ENCODE results near the gene VENTX.

VENTX gene

DNA sequence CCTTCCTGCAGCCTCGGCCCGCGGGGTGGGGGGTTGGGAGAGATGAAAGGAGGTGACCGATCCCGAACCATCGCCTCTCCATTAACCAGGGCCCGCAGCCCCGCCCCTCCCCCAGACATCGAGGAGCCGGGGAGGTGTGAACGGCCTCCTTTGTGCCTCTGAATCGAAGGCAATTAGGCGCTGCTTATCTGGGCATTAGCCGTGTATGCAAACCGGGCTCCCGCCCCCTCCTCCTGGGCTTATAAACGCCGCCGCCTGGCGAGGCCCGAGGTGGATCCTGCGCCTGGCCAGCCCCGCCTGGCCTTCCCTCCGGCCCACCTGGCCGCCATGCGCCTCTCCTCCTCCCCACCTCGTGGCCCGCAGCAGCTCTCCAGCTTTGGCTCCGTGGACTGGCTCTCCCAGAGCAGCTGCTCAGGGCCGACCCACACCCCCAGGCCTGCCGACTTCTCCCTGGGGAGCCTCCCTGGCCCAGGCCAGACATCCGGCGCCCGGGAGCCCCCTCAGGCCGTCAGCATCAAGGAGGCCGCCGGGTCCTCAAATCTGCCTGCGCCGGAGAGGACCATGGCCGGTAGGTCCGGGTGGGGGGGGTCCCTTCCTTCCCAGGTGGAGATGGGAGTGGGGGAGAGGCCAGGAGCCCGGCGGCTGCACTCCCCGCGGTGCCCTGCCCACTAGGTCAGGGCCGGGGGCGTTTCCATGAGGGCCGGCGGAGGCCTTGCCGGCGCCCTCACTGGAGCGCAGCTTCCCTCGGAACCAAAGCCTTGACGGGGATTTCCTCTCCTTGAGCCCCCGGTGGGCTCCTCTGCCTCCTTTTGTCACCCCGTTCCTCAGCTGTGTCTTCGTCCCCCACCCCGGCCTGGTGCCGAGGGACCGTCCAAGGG is at the start of gene VENTX:
TSS of gene VENTX (plus strand) at position 268 of the 878 bp plus-strand sequence. CDS start at position 328, 60 bp downstream.
- DNase-seq, result no peak

GRCh38 chr10:133187906-133188681 is 49.6 kb upstream of the VENTX start:
- DNase-seq, result no peak

DNA sequence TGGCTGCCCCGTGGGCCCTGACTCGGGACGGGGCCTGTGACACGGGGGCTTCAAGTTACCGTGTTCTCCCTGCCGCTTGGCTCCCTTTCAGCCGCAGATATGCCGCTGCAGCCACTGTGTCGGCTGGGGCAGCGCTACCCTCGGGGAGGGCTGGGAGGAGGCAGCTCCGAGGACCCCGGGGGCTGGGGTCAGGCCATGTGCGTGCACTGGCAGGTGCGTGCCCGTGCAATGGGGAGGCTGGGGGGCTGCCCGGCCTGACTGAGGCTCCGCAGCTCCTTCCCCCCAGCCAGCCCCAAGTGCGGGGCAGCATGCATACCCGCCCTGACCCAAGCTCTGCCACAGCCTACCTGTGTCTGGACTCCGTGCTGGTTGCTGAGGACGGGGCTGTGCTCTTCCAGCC is 48.4 kb upstream of the VENTX start:
- no peak for DNase-seq

DNA sequence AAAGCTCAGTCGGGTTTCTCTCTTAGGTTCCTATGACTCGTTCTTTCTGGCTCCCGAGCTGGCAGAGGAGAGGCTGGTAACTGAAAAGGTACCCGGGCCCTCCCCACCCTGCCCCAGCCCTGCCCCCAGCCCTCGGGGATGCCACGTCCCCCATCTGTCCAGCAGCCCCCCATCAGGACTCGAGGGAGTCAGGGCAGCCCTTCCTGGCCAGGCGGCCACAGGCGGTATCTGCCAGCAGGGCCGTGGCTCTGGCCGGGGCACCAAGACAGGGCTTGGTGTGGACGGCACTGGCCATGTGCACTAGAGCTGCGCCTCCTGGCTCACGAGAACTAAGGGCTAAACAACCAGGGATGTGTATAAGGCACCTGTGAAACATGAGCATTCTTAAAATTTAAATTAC is 47.9 kb upstream of the VENTX start:
- no peak for DNase-seq

GRCh38 chr10:133190225-133190624 is 47.4 kb upstream of the VENTX start:
- DNase-seq, result no peak

- no peak for DNase-seq
Measured at GRCh38 chr10:133191651-133192050, 46.0 kb upstream of the VENTX start.

DNA sequence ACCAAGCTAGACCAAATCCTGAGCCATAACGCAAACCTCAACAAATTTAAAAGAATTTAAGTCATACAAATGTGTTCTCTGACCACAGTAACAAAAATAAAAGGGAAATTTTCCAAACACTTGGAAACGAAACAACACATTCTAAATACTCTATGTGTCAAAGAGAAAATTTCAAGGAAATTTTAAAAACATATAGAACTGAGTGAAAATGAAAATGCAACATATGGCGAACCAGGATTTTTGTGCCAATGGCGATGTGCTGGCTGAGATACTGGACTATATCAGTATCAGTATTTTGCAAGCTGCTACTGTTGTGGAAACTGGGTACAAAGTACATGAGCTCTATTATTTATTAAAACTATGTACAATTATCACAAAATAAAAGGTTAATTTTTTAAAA is 43.5 kb upstream of the VENTX start:
- DNase-seq, result no peak

- DNase-seq, result no peak
Measured at GRCh38 chr10:133195096-133195495, 42.6 kb upstream of the VENTX start.

- no peak for DNase-seq
Measured at GRCh38 chr10:133195611-133196010, 42.0 kb upstream of the VENTX start.

GRCh38 chr10:133196221-133196915 is 41.3 kb upstream of the VENTX start:
- no peak for DNase-seq

GRCh38 chr10:133196936-133197758 is 40.5 kb upstream of the VENTX start:
- no peak for DNase-seq

- no peak for DNase-seq
Measured at GRCh38 chr10:133197786-133198185, 39.9 kb upstream of the VENTX start.

DNA sequence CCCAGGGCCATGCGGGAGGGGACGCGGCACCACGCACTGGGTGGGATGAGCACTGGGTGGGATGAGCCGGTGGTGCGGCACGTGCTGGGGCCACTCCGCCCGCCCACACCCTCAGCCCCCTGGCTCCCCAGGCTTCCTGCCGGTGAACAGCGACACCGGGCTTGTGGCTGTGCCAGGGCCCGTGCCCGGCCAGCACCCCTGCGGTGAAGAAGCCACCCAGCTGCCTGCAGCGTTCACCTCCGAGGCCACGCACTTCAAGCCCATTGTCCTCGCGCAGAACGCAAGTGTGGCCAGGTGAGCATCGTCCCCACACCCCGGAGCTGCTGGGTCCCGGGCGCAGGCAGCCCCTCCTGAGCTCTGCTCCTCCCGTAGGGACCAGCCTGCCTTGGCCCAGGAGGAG is 39.4 kb upstream of the VENTX start:
- no peak for DNase-seq

- no peak for DNase-seq
Measured at GRCh38 chr10:133198621-133199487, 38.8 kb upstream of the VENTX start.

DNA sequence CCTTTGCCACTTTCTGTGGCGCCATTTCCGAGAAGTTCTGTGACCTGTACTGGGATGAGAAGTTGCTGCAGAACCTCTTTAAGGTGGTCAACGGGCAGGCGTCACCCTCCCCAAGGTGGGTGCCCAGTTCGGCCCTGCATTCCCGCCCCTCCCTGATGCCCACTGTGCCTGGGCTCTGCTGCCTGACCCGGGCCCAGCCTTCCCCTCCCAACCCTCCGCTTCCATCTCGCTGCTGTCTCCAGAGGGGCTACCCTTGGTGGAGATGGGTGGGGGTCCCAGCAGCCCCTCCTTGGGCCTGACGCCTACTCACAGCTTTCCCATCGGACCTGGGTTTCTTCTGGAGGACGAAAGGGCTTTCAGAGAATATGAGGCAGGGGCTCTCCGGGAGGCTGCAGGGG is 38.2 kb upstream of the VENTX start:
- no peak for DNase-seq

- no peak for DNase-seq
Measured at GRCh38 chr10:133199992-133200611, 37.6 kb upstream of the VENTX start.

DNA sequence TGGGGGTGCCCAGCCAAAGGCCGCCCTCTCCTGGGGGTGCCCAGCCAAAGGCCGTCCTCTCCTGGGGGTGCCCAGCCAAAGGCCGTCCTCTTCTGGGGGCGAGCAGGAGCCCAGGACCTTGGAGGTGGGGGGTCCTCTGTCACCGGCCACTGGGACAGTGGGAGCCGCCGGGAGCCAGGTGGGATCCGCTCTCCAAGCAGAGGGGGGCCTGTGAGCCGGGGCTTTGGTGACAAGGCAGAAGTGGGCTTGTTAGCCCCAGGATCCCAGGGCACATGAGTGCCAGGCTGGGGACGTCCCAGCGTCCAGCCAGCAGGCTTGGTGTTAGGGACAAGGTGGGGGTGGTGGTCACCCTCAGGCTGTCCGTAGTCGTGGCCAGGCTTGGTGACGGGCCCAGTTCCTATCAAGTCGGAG is 37.0 kb upstream of the VENTX start:
- DNase-seq, result no peak

GRCh38 chr10:133201151-133201947 is 36.3 kb upstream of the VENTX start:
- no peak for DNase-seq

GRCh38 chr10:133201948-133202725 is 35.5 kb upstream of the VENTX start:
- DNase-seq, result no peak

Data from cerebellar nuclear complex (tissue), 1 donor.